IMR-90 (cell line): Measurements from ENCODE around the gene TNFSF12. TPM values are rescaled to one million over a fixed set of nuclear protein-coding genes. Genes with fewer than 3 reads are reported as not detected.

Experiments used
- ATAC-seq: fragments of 200-7000 bp; cut with Tn5 transposase; 2 replicates; pipeline ENCODE4 v1.9.1; 2020; ENCODE audit warnings: low read depth, mild to moderate bottlenecking, moderate library complexity
- BruUV-seq: library from RNA; stranded (reverse); fragments of 400-500 nt; replicated peaks from 2 replicates; lab custom pipeline; 2021; lab: Mats Ljungman, UMichigan
- CTCF ChIA-PET: fragments of 300-600 bp; formaldehyde crosslinking; extraction: SDS; loops from one replicate; lab custom pipeline; 2021; ENCODE audit warnings: antibody characterized with exemption; lab: Yijun Ruan, JAX
- POLR2A ChIA-PET: fragments of 300-600 bp; sonication (Branson Sonifier 250); formaldehyde crosslinking; loops from one replicate; lab custom pipeline; 2022; ENCODE audit warnings: antibody characterized with exemption; ENCODE audit not compliant: unreplicated experiment; lab: Charles Lee
- DNase-seq: peaks from one replicate; pipeline ENCODE4 v3.0.0; 2013
- H2AFZ ChIP-seq: replicated peaks from 2 replicates; pipeline ENCODE3; 2013; ENCODE audit warnings: low read length, mild to moderate bottlenecking; ENCODE audit not compliant: poor library complexity
- H2AK5ac ChIP-seq: 2 replicates; pipeline ENCODE4 v1.6.1; 2013; ENCODE audit warnings: low read depth, low read length, inconsistent platforms
- H2AK9ac ChIP-seq: replicated peaks from 2 replicates; pipeline ENCODE3; 2013; ENCODE audit warnings: mild to moderate bottlenecking, low read depth, low read length, moderate library complexity; ENCODE audit not compliant: poor library complexity
- H2BK120ac ChIP-seq: 2 replicates; pipeline ENCODE4 v1.6.1; 2013; ENCODE audit warnings: low read depth, low read length, inconsistent platforms
- H2BK15ac ChIP-seq: 3 replicates; pipeline ENCODE4 v1.6.1; 2013; ENCODE audit warnings: low read depth, low read length, inconsistent platforms
- H2BK20ac ChIP-seq: 2 replicates; pipeline ENCODE4 v1.6.1; 2013; ENCODE audit warnings: low read depth, mild to moderate bottlenecking, inconsistent platforms, low read length, moderate library complexity
- H2BK5ac ChIP-seq: 2 replicates; pipeline ENCODE4 v1.6.1; 2013; ENCODE audit warnings: mild to moderate bottlenecking, low read depth, low read length, inconsistent platforms; ENCODE audit not compliant: poor library complexity, severe bottlenecking
- H3K14ac ChIP-seq: replicated peaks from 2 replicates; pipeline ENCODE4 v1.6.1; 2013; ENCODE audit warnings: low read depth, low read length, inconsistent platforms
- H3K18ac ChIP-seq: 2 replicates; pipeline ENCODE4 v1.6.1; 2013; ENCODE audit warnings: low read depth, low read length, control low read depth
- H3K23ac ChIP-seq: 2 replicates; pipeline ENCODE4 v1.6.1; 2013; ENCODE audit warnings: low read depth, low read length, inconsistent platforms
- H3K27ac ChIP-seq: 2 replicates; pipeline ENCODE4 v1.5.1; 2013; ENCODE audit warnings: mild to moderate bottlenecking, control low read depth, low read length; ENCODE audit not compliant: insufficient read depth
- H3K27me3 ChIP-seq: 2 replicates; pipeline ENCODE4 v1.6.1; 2013; ENCODE audit warnings: low read length; ENCODE audit not compliant: control insufficient read depth, insufficient read depth
- H3K36me3 ChIP-seq: 2 replicates; pipeline ENCODE4 v1.6.1; 2013; ENCODE audit warnings: low read length, mixed read lengths; ENCODE audit not compliant: control insufficient read depth, insufficient read depth
- H3K4ac ChIP-seq: 2 replicates; pipeline ENCODE4 v1.6.1; 2013; ENCODE audit warnings: low read depth, low read length, inconsistent platforms
- H3K4me1 ChIP-seq: 2 replicates; pipeline ENCODE4 v1.6.1; 2013; ENCODE audit warnings: low read length, mixed read lengths; ENCODE audit not compliant: control insufficient read depth, insufficient read depth
- H3K4me2 ChIP-seq: 2 replicates; pipeline ENCODE4 v1.6.1; 2013; ENCODE audit warnings: low read depth, mild to moderate bottlenecking, control low read depth, low read length, moderate library complexity
- H3K4me3 ChIP-seq: 2 replicates; pipeline ENCODE4 v1.5.1; 2013; ENCODE audit warnings: low read depth, mild to moderate bottlenecking, control low read depth, low read length, moderate library complexity; ENCODE audit not compliant: insufficient read depth
- H3K56ac ChIP-seq: 2 replicates; pipeline ENCODE4 v1.6.1; 2013; ENCODE audit warnings: low read length, inconsistent platforms; ENCODE audit not compliant: insufficient read depth; ENCODE audit errors: extremely low read depth
- H3K79me1 ChIP-seq, 2 experiments: 2 replicates each; pipeline ENCODE4 v1.6.1; 2013; ENCODE audit warnings: low read length in 2 of 2, inconsistent platforms in 1 of 2, low read depth in 1 of 2
- H3K9ac ChIP-seq: 2 replicates; pipeline ENCODE4 v1.6.1; 2013; ENCODE audit warnings: low read depth, low read length, control low read depth
- H3K9me1 ChIP-seq: 2 replicates; pipeline ENCODE4 v1.6.1; 2013; ENCODE audit warnings: low read length, inconsistent platforms; ENCODE audit not compliant: insufficient read depth
- H3K9me3 ChIP-seq: 2 replicates; pipeline ENCODE4 v1.6.1; 2013; ENCODE audit warnings: low read length; ENCODE audit not compliant: control insufficient read depth, insufficient read depth
- H4K20me1 ChIP-seq: 2 replicates; pipeline ENCODE4 v1.6.1; 2013; ENCODE audit warnings: low read length, inconsistent platforms; ENCODE audit not compliant: insufficient read depth
- H4K5ac ChIP-seq: 2 replicates; pipeline ENCODE4 v1.6.1; 2013; ENCODE audit warnings: mild to moderate bottlenecking, low read depth, low read length, control low read depth
- H4K8ac ChIP-seq, 2 experiments: 2 replicates each; pipeline ENCODE4 v1.6.1; 2013; ENCODE audit warnings: low read depth in 2 of 2, low read length in 2 of 2, control low read depth in 1 of 2, inconsistent platforms in 1 of 2
- H4K91ac ChIP-seq: 2 replicates; pipeline ENCODE4 v1.6.1; 2013; ENCODE audit warnings: low read depth, low read length, inconsistent platforms; ENCODE audit not compliant: insufficient read depth
- CEBPB ChIP-seq: IDR thresholded peaks from 2 replicates; pipeline ENCODE4 v1.6.1; 2012; ENCODE audit warnings: low read depth, low read length, improper control_type of control experiment
- CTCF ChIP-seq: conservative IDR thresholded peaks from 2 replicates; pipeline ENCODE4 v1.5.1; 2012; ENCODE audit warnings: mild to moderate bottlenecking, low read depth, low read length, improper control_type of control experiment
- FOS ChIP-seq: fragments of 150-350 bp; IDR thresholded peaks from 2 replicates; pipeline ENCODE4 v1.6.1; 2016; ENCODE audit warnings: low read depth, low read length
- MAZ ChIP-seq: IDR thresholded peaks from 2 replicates; pipeline ENCODE4 v1.6.1; 2012; ENCODE audit warnings: low read depth, mild to moderate bottlenecking, low read length, improper control_type of control experiment, moderate library complexity, borderline replicate concordance
- MXI1 ChIP-seq: IDR thresholded peaks from 2 replicates; pipeline ENCODE4 v1.6.1; 2012; ENCODE audit warnings: low read depth, mild to moderate bottlenecking, low read length, moderate library complexity, borderline replicate concordance
- NFE2L2 ChIP-seq: fragments of 150-350 bp; IDR thresholded peaks from 2 replicates; pipeline ENCODE4 v1.6.1; 2016; ENCODE audit warnings: low read depth, mild to moderate bottlenecking, low read length
- RAD21 ChIP-seq: IDR thresholded peaks from 2 replicates; pipeline ENCODE4 v1.6.1; 2012; ENCODE audit warnings: low read length, improper control_type of control experiment
- RCOR1 ChIP-seq: IDR thresholded peaks from 2 replicates; pipeline ENCODE4 v1.6.1; 2012; ENCODE audit warnings: mild to moderate bottlenecking, low read length, improper control_type of control experiment; ENCODE audit not compliant: insufficient replicate concordance
- RFX5 ChIP-seq: IDR thresholded peaks from 2 replicates; pipeline ENCODE4 v1.8.0; 2012; ENCODE audit warnings: low read depth, mild to moderate bottlenecking, low read length, moderate library complexity
- WGBS, 2 experiments: methylation state at CpG; one replicate each; pipeline versions ENCODE4 v1.1.5 to v1.1.7; 2013; ENCODE audit warnings: missing lambda C conversion rate in 2 of 2; ENCODE audit not compliant: insufficient read length in 1 of 2; ENCODE audit errors: extremely low coverage in 2 of 2; 5-methylcytosine and 5-hydroxymethylcytosine counted together
- dilution Hi-C: fragments of 300-500 bp; cut with HindIII; formaldehyde crosslinking; loops from one replicate; pipeline ENCODE4 v1.14.3; 2018; ENCODE audit warnings: low sequenced_read_pairs; ENCODE audit not compliant: unreplicated experiment
- in situ Hi-C: fragments of 300-500 bp; cut with MboI; formaldehyde crosslinking; loops from 3 replicates; pipeline ENCODE4 v1.14.3; 2019; ENCODE audit warnings: low sequenced_read_pairs, inconsistent platforms, mixed read lengths
- intact Hi-C: fragments of 100-400 bp; cut with micrococcal nuclease; formaldehyde crosslinking; loops from 2 replicates; pipeline ENCODE4 v1.10.0; 2022
- polyA plus RNA-seq, 3 experiments: library from polyadenylated mRNA; depleted of rRNA; stranded (reverse); fragments of >200 nt; gene quantifications; 2 replicates each; pipeline ENCODE4 v1.2.3, GENCODE V29; 2012; ENCODE audit warnings: low replicate concordance in 1 of 3
- total RNA-seq: library from RNA; depleted of rRNA; stranded (reverse); fragments of >200 nt; gene quantifications from 2 replicates; pipeline ENCODE4 v1.2.3, GENCODE V29; 2012
- TF ChIP-seq, protein P1 (sequence below): fragments of 150-350 bp; IDR thresholded peaks from 2 replicates; pipeline ENCODE4 v1.6.1; 2017; ENCODE audit warnings: mild to moderate bottlenecking, antibody characterized with exemption, low read length, low read depth

The TNFSF12 gene
- total and polyA plus RNA-seq, 2 of the 4 experiments (the other 2 are of a cell fraction): 2.7 to 22.0 TPM

- no peak for TF ChIP-seq RFX5
- TF ChIP-seq NFE2L2: no peak
Observed at GRCh38 chr17:7573324-7574080, 24.6 kb downstream of the TNFSF12 start (continued).

- H4K20me1 ChIP-seq: peaks cover 67% of the 10 kb centered on the region
- TF ChIP-seq CTCF (no peak), MAZ (no peak), RCOR1 (no peak), RFX5 (no peak), MXI1 (no peak), CEBPB (no peak), FOS (no peak), RAD21 (no peak)
- TF ChIP-seq, protein P1, sequence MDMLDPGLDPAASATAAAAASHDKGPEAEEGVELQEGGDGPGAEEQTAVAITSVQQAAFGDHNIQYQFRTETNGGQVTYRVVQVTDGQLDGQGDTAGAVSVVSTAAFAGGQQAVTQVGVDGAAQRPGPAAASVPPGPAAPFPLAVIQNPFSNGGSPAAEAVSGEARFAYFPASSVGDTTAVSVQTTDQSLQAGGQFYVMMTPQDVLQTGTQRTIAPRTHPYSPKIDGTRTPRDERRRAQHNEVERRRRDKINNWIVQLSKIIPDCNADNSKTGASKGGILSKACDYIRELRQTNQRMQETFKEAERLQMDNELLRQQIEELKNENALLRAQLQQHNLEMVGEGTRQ: no peak
Observed at GRCh38 chr17:7574176-7574953, 25.5 kb downstream of the TNFSF12 start.

More at GRCh38 chr17:7574176-7574953, 25.5 kb downstream of the TNFSF12 start:
- Histone ChIP-seq H3K4me2 (peak overlapping the region; percentile 83), H3K9me3 (no peaks in the 10 kb centered on the region), H4K8ac (no peak overlapping the region), H3K18ac (no peak overlapping the region), H3K9ac (peak overlapping the region; percentile 50), H4K5ac (no peak overlapping the region), H3K23ac (peak overlapping the region; percentile 74), H3K4me1 (peaks cover 12% of the 10 kb centered on the region), H2BK120ac (no peak overlapping the region), H3K27ac (peak overlapping the region; percentile 19), H3K79me1 (peaks cover 9 to 68% of the 10 kb centered on the region in 2 experiments; a peak in 3 of 4 replicates), H3K4me3 (peak overlapping the region; percentile 77), H3K36me3 (peaks cover 68% of the 10 kb centered on the region), H3K9me1 (peaks cover 9% of the 10 kb centered on the region; the same call in 1 of the 2 replicates), H3K4ac (no peak overlapping the region), H2AK5ac (0 out of 2 replicates have a peak overlapping the region, but pooled peaks have one; percentile 11), H3K27me3 (no peaks in the 10 kb centered on the region), H3K56ac (peak overlapping the region; percentile 46; the same call in 1 of the 2 replicates), H2BK5ac (no peak overlapping the region), H3K14ac (peak overlapping the region; percentile 28; the same call in 1 of the 2 replicates), H2BK15ac (no peak overlapping the region), H4K91ac (no peak overlapping the region), H2AK9ac (no peak overlapping the region), H2AFZ (no peak overlapping the region), H2BK20ac (no peak overlapping the region)
- DNase-seq (peak; percentile 28), ATAC-seq (no peak)
- in situ Hi-C loops: no loop called here
- intact Hi-C loops: loop anchor here (5.0 kb wide), 1 partner anchor 268 kb away; no protein-coding TSS in a partner anchor
- WGBS, 2 experiments: no CpG with 5 or more reads among the region's 15 CpGs
- ChIA-PET CTCF (interaction anchor here (0.7 to 2.2 kb wide), 4 partner anchors 14 to 60 kb away, joined by 3 to 9 read pairs (median 4); no protein-coding TSS in a partner anchor), POLR2A (interaction anchor here (0.6 to 2.2 kb wide), 2 partner anchors 9 to 10 kb away, joined by 3 to 12 read pairs; partner anchors contain the start of gene MPDU1)
- dilution Hi-C loops: no loop called here
- no TSS peak for BruUV-seq
